Neutrophil (primary cell): ENCODE data around the gene RAP1A.

Experiments
- H3K27ac ChIP-seq: fragments of 200-600 bp; sonication (generic); 2 replicates; pipeline ENCODE4 v1.5.1; 2016; ENCODE audit warnings: mild to moderate bottlenecking, moderate library complexity
- H3K27me3 ChIP-seq: fragments of 200-600 bp; sonication (generic); 2 replicates; pipeline ENCODE4 v1.6.0; 2016; ENCODE audit warnings: mild to moderate bottlenecking
- H3K36me3 ChIP-seq: fragments of 200-600 bp; sonication (generic); 2 replicates; pipeline ENCODE4 v1.5.1; 2017
- H3K4me1 ChIP-seq, 2 experiments: fragments of 200-600 bp in 1 of 2; sonication (generic) in 1 of 2; 1 replicate in 1 of 2; 2 replicates in 1 of 2; pipeline versions ENCODE4 v1.5.1 to v1.6.1; 2013 to 2016; ENCODE audit warnings: low read depth in 1 of 2, low read length in 1 of 2, mild to moderate bottlenecking in 1 of 2, moderate library complexity in 1 of 2; ENCODE audit not compliant: control insufficient read depth in 1 of 2, insufficient read depth in 1 of 2
- H3K4me3 ChIP-seq, 2 experiments: fragments of 200-600 bp in 1 of 2; sonication (generic) in 1 of 2; 1 replicate in 1 of 2; 2 replicates in 1 of 2; pipeline ENCODE4 v1.5.1; 2013 to 2016; ENCODE audit warnings: low read depth in 1 of 2, low read length in 1 of 2, mild to moderate bottlenecking in 1 of 2, moderate library complexity in 1 of 2
- H3K9me3 ChIP-seq: fragments of 200-600 bp; sonication (generic); 2 replicates; pipeline ENCODE4 v1.5.1; 2016
- TF ChIP-seq, protein P1 (sequence below): fragments of 200-600 bp; sonication (generic); IDR thresholded peaks from 2 replicates; pipeline ENCODE4 v1.5.1; 2016; ENCODE audit warnings: antibody characterized with exemption

The RAP1A gene

DNA sequence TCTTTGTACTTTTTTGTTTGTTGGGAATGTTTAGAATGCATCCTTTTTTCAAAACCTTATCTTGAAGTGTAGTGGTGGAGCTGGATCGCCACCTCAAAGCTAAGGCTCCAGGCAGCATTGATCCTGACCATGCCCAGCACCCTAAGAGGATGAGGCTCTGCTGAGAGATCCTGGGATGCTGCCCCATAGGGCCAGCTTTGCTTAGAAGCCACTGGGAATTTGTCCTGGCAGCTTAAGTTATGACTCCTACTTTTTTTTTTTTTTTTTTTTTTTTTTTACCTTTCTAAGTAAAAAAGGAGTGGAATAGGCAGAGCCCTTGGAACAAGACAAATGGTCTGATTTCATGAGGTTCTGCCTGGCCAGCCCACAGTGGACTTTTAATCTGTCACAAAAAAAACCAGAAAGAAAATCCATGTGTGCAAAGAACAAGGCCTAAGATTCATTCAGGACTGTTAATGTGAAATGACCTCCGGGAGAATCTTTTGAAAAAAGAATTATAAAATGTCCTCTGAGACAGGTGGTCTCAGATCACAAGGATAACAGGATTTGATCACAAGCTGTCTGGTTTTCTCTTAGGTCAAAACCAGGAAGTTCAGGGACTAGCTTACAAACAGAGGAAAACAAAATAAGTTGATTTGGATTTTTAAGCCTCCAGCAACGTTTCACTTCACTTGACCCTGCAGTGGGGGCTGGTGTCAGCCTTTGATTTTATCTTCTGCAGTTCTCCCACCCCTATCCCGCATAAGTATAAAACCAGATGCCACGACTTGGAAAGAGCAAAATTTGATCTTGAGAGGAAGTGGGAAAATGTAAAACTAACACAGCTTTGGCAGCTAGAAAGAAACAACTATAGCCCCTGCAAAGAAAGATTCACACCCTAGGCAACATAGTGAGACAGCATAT, 25.9 kb upstream of the RAP1A start:
- H3K4me3 ChIP-seq: no peak overlapping the region
- H3K9me3 ChIP-seq: no peaks in the 10 kb centered on the region
- H3K27me3 ChIP-seq: no peaks in the 10 kb centered on the region
- no peaks in the 10 kb centered on the region for H3K36me3 ChIP-seq
- TF ChIP-seq, protein P1, sequence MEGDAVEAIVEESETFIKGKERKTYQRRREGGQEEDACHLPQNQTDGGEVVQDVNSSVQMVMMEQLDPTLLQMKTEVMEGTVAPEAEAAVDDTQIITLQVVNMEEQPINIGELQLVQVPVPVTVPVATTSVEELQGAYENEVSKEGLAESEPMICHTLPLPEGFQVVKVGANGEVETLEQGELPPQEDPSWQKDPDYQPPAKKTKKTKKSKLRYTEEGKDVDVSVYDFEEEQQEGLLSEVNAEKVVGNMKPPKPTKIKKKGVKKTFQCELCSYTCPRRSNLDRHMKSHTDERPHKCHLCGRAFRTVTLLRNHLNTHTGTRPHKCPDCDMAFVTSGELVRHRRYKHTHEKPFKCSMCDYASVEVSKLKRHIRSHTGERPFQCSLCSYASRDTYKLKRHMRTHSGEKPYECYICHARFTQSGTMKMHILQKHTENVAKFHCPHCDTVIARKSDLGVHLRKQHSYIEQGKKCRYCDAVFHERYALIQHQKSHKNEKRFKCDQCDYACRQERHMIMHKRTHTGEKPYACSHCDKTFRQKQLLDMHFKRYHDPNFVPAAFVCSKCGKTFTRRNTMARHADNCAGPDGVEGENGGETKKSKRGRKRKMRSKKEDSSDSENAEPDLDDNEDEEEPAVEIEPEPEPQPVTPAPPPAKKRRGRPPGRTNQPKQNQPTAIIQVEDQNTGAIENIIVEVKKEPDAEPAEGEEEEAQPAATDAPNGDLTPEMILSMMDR: no peak
- H3K4me1 ChIP-seq: no peaks in the 10 kb centered on the region
- H3K27ac ChIP-seq: no peak overlapping the region

DNA sequence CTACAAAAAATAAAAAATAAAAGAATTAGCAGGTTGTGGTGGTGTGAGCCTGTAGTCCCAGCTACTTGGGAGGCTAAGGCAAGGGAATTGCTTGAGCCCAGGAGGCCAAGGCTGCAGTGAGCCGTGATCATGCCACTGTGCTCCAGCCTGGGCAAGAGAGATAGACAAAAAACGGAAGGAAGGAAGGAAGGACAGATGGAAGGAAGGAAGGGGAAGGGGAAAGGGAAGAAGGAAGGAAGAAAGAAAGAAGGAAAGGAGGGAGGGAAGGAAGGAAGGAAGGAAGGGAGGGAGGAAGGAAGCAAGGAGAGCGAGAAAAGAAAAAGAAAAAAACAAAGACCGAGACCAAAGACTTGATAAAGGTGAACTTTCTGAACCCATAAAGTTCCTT, 25.3 kb upstream of the RAP1A start:
- no peaks in the 10 kb centered on the region for H3K9me3 ChIP-seq
- H3K4me1 ChIP-seq: no peaks in the 10 kb centered on the region
- no peaks in the 10 kb centered on the region for H3K27me3 ChIP-seq
- H3K4me3 ChIP-seq: no peak overlapping the region
- H3K27ac ChIP-seq: no peak overlapping the region
- TF ChIP-seq, protein P1: no peak
- H3K36me3 ChIP-seq: no peaks in the 10 kb centered on the region

DNA sequence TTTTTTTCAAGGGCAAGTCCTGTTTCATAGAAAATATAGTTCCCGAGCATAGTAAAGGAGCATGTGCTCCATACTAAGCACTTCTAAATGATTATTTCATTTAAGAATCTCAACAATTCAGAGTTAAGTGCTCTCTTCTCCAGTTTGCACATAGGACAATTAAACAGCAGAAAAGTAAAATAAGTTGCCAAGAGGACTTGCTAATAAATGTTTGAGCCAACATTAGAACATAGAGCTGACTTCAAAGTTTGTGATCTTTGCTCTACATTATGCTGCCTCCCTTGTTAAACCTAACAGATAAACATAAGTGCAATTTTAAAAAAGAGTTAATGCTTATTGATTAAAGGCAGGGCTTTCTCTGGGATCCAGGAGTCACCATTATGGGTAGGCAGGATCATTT, 23.8 kb upstream of the RAP1A start:
- no peak overlapping the region for H3K27ac ChIP-seq
- no peaks in the 10 kb centered on the region for H3K4me1 ChIP-seq
- no peak overlapping the region for H3K4me3 ChIP-seq
- H3K9me3 ChIP-seq: no peaks in the 10 kb centered on the region
- H3K36me3 ChIP-seq: no peaks in the 10 kb centered on the region
- TF ChIP-seq, protein P1: no peak
- H3K27me3 ChIP-seq: no peaks in the 10 kb centered on the region

DNA sequence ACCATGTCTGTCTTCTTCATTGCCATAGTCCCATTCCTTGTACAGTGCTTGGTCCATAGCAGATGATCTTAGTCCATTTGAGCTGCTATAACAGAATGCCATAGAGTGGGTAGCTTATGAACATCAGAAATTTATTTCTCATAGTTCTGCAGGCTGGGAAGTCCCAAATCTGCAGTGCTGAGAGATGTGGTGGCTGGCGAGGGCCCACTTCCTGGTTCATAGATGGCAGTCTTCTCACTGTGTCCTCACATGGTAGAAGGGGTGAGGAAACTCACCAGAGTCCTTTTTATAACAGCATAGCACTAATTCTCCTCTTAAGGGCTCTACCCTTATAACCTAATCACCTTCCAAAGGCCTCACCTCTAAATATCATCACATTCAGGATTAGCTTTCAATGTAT, 23.1 kb upstream of the RAP1A start:
- Histone ChIP-seq H3K36me3 (no peaks in the 10 kb centered on the region), H3K4me3 (no peak overlapping the region), H3K27me3 (no peaks in the 10 kb centered on the region), H3K27ac (no peak overlapping the region), H3K9me3 (no peaks in the 10 kb centered on the region), H3K4me1 (no peaks in the 10 kb centered on the region)
- TF ChIP-seq, protein P1: no peak

DNA sequence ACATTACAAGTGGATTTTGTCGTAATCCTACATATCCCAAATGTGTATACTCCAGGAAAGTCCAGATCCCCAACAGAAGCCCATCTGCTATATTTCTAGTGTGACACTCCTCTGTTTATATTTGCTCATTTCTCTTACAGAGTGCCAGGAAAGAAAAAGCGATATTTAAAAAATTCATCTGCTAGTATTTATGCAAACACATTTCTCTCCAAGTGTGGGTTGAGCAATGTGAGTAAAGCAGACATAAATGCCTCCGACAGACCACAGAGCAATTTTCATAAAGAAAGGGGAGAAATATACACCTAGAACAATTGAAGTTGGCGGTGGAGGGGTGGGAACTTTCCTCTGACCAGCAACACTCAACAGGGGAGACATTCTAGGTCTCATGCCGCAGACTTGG, 22.2 kb upstream of the RAP1A start:
- Histone ChIP-seq H3K27me3 (no peaks in the 10 kb centered on the region), H3K9me3 (no peaks in the 10 kb centered on the region), H3K27ac (no peak overlapping the region), H3K4me3 (no peak overlapping the region), H3K4me1 (no peaks in the 10 kb centered on the region), H3K36me3 (no peaks in the 10 kb centered on the region)
- TF ChIP-seq, protein P1: no peak
